HG03103 (cell line): ENCODE data around the gene FRMD3.
A peak's percentile ranks its signal among the peaks of the same experiment; 100 is the strongest.
"Not testable (repeated sequence)": the region's sequence is repeated elsewhere in the genome, so short reads cannot be mapped to it uniquely, and the experiment has no call there.

Experiments used
- ATAC-seq: cut with Tn5 transposase; IDR thresholded peaks from one replicate; pipeline ENCODE4 v1.9.1; 2021; ENCODE audit warnings: low read depth; ENCODE audit not compliant: unreplicated experiment

FRMD3 gene

GRCh38 chr9:83526211-83526610 lies 12.0 kb downstream of the FRMD3 start:
- ATAC-seq: no peak

GRCh38 chr9:83523684-83524083 lies 14.5 kb downstream of the FRMD3 start:
- no peak for ATAC-seq

GRCh38 chr9:83521411-83521810 lies 16.8 kb downstream of the FRMD3 start:
- ATAC-seq: no peak

DNA sequence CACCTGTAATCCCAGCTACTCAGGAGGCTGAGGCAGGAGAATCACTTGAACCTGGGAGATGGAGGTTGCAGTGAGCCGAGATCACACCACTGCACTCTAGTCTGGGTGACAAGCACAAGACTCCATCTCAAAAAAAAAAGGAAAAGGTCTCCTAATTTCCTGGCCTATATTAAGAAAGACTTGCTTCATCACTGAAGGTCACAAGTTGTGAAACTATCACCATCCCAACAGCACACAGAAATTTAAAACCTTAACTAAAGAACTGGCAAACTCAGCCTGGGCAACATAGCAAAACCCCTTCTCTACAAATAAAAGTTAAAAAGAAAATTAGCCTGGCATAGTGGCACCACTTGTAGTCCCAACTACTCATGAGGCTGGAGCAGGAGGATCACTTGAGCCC lies 17.2 kb downstream of the FRMD3 start:
- no peak for ATAC-seq

- no peak for ATAC-seq
Observed at GRCh38 chr9:83520292-83520691, 17.9 kb downstream of the FRMD3 start.

DNA sequence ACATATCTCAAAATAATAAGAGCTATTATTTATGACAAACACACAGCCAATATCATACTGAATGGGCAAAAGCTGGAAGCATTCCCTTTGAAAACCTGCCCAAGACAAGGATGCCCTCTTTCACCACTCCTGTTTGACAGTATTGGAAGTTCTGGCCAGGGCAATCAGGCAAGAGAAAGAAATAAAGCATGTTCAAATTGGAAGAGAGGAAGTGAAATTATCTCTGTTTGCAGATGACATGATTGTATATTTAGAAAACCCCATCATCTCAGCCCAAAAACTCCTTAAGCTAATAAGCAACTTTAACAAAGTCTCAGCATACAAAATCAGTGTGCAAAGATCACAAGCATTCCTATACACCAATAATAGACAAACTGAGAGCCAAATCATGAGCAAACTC lies 20.2 kb downstream of the FRMD3 start:
- ATAC-seq: not testable (repeated sequence)

DNA sequence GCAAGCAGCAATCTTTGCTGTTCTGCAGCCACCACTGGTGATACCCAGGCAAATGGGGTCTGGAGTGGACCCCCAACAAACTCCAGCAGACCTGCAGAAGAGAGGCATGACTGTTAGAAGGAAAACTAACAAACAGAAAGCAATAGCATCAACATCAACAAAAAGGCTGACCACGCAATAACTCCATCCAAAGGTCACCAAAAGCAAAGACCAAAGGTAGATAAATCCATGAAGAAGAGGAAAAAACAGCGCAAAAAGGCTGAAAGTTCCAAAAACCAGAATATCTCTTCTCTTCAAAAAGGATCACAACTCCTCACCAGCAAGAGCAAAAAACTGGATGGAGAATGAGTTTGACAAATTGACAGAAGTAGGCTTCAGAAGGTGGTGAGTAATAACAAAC lies 23.4 kb downstream of the FRMD3 start:
- ATAC-seq: no peak

GRCh38 chr9:83512621-83513020 lies 25.6 kb downstream of the FRMD3 start:
- ATAC-seq: no peak

GRCh38 chr9:83511051-83511450 lies 27.1 kb downstream of the FRMD3 start:
- peak; percentile 96 for ATAC-seq

DNA sequence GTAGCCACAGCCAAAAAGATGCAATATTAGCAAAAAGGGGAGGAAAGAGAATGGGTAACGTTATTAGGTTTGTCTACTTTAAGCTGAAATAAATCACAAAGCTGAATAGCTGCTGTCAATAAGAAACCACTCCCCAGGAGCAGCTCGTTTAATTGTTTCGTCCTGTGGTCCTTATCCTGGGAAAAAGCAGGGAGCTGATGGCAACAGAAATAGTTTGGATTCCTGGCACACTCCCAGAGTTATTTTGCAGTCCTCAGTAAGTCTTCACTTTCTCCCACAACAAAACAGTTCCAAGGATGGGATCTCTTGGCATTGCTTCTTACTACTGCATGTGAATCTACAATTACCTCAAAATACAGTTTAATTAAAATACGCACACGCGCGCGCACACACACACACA lies 28.8 kb downstream of the FRMD3 start:
- ATAC-seq: no peak

GRCh38 chr9:83508067-83508466 lies 30.1 kb downstream of the FRMD3 start:
- no peak for ATAC-seq

DNA sequence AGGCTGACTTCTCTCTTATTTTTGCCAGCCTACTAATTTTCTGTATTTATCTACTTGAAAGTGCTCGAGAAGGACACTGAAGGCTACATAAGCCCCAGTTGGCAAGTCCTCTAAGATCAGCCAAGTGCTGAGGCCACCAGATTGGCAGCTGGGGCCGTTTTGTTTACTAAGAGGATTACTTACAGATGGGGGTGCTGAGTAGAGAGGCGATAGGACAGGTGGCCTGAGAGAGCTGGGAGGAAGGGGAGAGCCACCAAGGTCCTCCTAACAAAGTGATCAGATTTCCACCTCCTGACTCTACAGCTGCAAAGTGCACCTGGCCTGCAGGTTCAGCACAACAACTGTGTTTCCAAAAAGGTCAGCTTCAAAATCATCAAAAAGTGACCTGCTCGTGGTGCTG lies 32.9 kb downstream of the FRMD3 start:
- ATAC-seq: no peak

GRCh38 chr9:83503866-83504265 lies 34.3 kb downstream of the FRMD3 start:
- ATAC-seq: no peak

DNA sequence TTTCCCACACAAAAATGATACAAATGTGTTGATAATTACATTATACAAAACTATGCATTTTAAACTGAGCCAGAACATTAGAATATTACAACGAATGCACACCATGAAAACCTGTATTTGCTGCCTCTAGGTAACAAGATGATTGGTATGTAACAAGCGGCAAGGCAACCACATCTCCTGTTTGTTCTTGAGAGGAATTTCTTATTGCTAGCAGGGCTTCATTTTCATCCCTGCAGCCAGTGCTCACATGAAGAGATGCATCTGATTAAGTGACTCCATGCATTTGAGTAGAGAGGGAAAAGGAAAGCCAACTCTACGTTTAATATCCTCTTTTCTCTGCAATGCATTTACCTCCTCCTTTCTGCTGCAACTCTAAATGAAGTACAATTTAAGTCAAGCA lies 36.6 kb downstream of the FRMD3 start:
- no peak for ATAC-seq

GRCh38 chr9:83497441-83497840 lies 40.8 kb downstream of the FRMD3 start:
- ATAC-seq: no peak

DNA sequence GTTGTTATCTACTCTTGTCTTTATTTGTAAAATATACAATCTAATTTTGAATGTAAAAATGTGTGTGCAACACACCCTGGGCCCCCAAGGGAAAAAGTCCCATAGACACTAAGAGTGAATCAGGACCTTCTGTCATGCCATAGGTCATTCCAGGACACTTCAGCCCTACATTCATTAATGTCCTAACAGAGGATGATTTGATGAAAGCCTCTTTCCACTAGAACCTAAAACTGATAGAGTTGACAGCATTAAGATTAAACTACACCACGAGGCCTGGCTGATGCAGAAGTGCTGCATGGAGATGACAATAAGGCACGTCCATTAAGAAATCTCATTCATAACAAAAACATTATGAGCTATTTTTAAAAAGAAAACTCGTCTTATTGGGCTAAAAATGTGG lies 46.2 kb downstream of the FRMD3 start:
- no peak for ATAC-seq

DNA sequence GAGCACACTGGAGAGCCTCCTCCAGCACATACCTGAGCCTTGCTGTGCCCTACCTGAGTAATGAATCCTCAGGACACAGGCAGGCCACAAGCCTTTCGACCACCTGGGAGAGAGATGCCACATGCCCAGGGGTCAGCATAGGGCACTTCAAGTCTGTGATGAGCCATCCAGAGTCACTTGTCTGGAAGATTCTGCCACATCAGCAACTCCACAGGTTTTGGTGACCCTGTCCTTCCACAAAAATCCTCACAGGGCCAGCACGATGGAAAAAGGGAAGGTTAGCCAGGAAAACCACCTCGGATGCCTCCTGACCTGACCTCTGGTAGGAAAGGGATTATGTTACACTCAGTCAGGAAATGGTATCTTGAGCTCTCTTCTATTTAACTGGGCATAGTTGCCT lies 46.8 kb downstream of the FRMD3 start:
- ATAC-seq: no peak

DNA sequence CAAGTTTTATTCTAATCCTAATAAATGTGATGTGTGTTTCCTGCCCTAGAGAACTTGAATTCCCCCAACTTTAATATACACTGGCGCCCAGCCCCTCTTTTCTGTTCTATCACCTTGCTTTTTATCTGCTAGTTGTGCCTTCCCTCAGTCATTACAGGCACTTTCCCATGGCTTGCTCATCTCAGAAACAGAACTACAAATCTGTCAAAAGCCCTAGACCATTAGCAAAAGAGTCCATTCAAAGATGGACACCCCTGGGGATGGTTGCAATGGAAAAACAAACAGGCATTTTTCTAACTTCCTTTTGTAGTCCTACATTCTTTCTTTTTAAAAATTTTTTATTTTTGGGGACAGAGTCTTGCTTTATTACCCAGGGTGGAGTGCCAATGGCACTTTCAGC lies 48.2 kb downstream of the FRMD3 start:
- ATAC-seq: no peak

GRCh38 chr9:83484990-83485389 lies 53.2 kb downstream of the FRMD3 start:
- ATAC-seq: no peak

- ATAC-seq: no peak
Observed at GRCh38 chr9:83483223-83483622, 55.0 kb downstream of the FRMD3 start.

DNA sequence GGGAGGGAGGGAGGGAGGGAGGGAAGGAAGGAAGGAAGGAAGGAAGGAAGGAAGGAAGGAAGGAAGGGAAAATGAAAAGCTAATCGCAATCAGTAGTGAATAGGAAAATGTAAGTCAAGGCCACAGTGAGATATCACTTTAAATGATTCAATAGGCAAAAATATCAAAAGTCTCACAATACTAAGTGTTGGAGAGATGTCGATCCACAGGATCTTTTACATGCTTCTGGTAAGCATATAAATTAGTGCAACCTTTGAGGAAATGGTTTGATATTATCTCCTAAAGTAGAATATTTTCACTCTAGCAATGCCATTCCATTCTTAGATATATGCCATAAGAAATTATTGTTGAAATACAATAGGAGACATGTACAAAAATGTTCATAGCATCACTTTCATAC lies 58.4 kb downstream of the FRMD3 start:
- ATAC-seq: no peak

DNA sequence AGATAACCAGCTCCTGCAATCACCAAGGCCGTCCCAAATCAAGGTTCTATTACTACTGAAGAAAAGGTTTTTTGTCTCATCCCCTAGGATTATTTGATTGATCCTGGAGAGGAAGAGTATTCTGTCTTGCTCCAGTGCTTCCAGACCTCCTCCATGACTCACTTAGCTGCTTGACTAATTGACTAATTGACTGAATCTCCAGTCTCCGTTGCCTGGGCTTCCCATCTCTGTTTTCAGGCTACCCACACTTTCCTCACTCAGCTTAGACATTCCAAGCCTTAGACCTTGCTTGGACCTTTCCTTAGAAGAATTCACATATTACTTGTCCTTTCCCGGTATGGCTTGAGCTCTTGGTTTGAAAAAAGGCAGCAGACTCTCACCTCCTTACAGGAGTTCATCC lies 60.6 kb downstream of the FRMD3 start:
- ATAC-seq: no peak

DNA sequence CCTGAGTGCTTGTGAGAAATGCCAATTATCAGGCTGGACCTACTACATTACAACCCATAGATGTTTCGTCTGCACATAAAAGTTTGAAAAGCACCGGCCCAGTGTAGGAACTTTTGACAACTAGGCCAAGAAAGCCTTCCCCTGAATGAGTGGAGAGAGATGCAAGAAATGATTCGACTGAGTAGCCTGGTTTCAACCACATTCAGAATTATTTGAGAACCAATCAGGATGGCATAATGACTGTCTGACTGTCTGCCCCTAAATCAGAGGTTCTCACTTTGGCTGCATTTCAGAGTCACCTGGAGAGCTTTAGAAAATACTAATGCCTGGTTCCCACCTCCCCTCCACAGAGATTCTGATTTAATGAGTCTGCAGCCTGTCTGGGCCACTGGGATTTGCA lies 61.1 kb downstream of the FRMD3 start:
- ATAC-seq: no peak

DNA sequence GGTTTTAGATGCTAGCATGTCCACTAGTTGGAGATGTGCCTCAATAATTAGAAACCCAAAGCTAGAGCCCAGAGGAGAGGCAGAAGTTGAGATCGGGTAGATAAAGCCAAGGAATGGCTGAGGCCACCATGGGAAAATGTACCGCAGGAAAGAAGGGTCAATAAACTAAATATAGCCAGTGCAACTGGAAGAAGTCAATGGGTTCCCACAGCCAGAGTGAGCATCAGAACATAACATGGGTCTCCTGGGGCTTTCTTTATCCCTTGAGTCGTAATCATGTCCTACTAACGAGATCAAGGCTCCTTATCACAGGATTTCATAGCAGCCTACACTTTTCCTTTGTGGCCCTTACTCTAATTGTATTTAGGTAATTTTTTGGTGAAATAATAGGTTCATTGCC lies 61.7 kb downstream of the FRMD3 start:
- no peak for ATAC-seq
